Smooth muscle cell (in vitro differentiated cells): ENCODE results near the gene NAP1L5. TPM values are rescaled to one million over a fixed set of nuclear protein-coding genes. Genes with fewer than 3 reads are reported as not detected.
A peak's percentile ranks its signal among the peaks of the same experiment; 100 is the strongest.

ENCODE experiments used
- DNase-seq: peaks from one replicate; lab custom pipeline; 2025; ENCODE audit not compliant: unreplicated experiment; lab: John Stamatoyannopoulos, UW
- H2AFZ ChIP-seq: fragments of 200-600 bp; sonication (generic); 2 replicates; pipeline ENCODE4 v1.6.0; 2016; ENCODE audit warnings: antibody characterized with exemption, low read depth, mild to moderate bottlenecking
- H3F3A ChIP-seq: fragments of 200-600 bp; sonication (generic); 2 replicates; pipeline ENCODE4 v1.6.0; 2017; ENCODE audit warnings: antibody characterized with exemption, low read depth
- H3K27ac ChIP-seq: fragments of 200-600 bp; sonication (generic); 2 replicates; pipeline ENCODE4 v1.5.1; 2016; ENCODE audit warnings: low read depth, mild to moderate bottlenecking
- H3K27me3 ChIP-seq: fragments of 200-600 bp; sonication (generic); 2 replicates; pipeline ENCODE4 v1.6.1; 2016; ENCODE audit warnings: low read depth, mild to moderate bottlenecking
- H3K36me3 ChIP-seq: fragments of 200-600 bp; sonication (generic); 2 replicates; pipeline ENCODE4 v1.5.1; 2016; ENCODE audit warnings: low read depth
- H3K4me1 ChIP-seq: fragments of 200-600 bp; sonication (generic); 2 replicates; pipeline ENCODE4 v1.5.1; 2016; ENCODE audit warnings: low read depth
- H3K4me2 ChIP-seq: fragments of 200-600 bp; sonication (generic); 2 replicates; pipeline ENCODE4 v1.6.0; 2016; ENCODE audit warnings: mild to moderate bottlenecking
- H3K4me3 ChIP-seq: fragments of 200-600 bp; sonication (generic); 2 replicates; pipeline ENCODE4 v1.5.1; 2016; ENCODE audit warnings: mild to moderate bottlenecking
- H3K79me2 ChIP-seq: fragments of 200-600 bp; sonication (generic); 2 replicates; pipeline ENCODE4 v1.6.0; 2016; ENCODE audit warnings: low read depth, mild to moderate bottlenecking
- H3K9ac ChIP-seq: fragments of 200-600 bp; sonication (generic); 2 replicates; pipeline ENCODE4 v1.6.0; 2016; ENCODE audit warnings: low read depth
- H3K9me3 ChIP-seq: fragments of 200-600 bp; sonication (generic); replicated peaks from 2 replicates; pipeline ENCODE4 v1.5.1; 2016; ENCODE audit warnings: low read depth
- H4K20me1 ChIP-seq: fragments of 200-600 bp; sonication (generic); 2 replicates; pipeline ENCODE4 v1.6.0; 2016; ENCODE audit warnings: low read depth
- CTCF ChIP-seq: fragments of 200-600 bp; sonication (generic); IDR thresholded peaks from 2 replicates; pipeline ENCODE4 v1.5.1; 2017; ENCODE audit warnings: borderline replicate concordance, mild to moderate bottlenecking, antibody characterized with exemption; ENCODE audit not compliant: insufficient read depth, poor library complexity, severe bottlenecking
- WGBS: methylation state at CpG from one replicate; pipeline ENCODE4 v1.1.7; 2016; ENCODE audit warnings: low lambda C conversion rate; 5-methylcytosine and 5-hydroxymethylcytosine counted together
- polyA plus RNA-seq: library from polyadenylated mRNA; unstranded; fragments of >200 nt; fragmentation: Nextera tagmentation; extraction: Ambion mirVana; gene quantifications from 2 replicates; pipeline ENCODE4 v1.2.1, GENCODE V29; 2016
- total RNA-seq: library from RNA; depleted of rRNA; stranded (reverse); fragments of >200 nt; gene quantifications from 2 replicates; pipeline ENCODE4 v1.2.3, GENCODE V29; 2014

NAP1L5 gene
- total and polyA plus RNA-seq, 2 experiments from 2014 or later: 3.5 to 3.8 TPM

- Histone ChIP-seq H3K9ac (no peak overlapping the region), H3K79me2 (no peaks in the 10 kb centered on the region), H3F3A (no peaks in the 10 kb centered on the region), H4K20me1 (no peaks in the 10 kb centered on the region), H3K27me3 (no peaks in the 10 kb centered on the region), H2AFZ (no peak overlapping the region), H3K27ac (peak overlapping the region; percentile 13), H3K4me2 (no peak overlapping the region), H3K36me3 (peaks cover 10% of the 10 kb centered on the region), H3K9me3 (no peaks in the 10 kb centered on the region), H3K4me1 (peaks cover 5% of the 10 kb centered on the region), H3K4me3 (no peak overlapping the region)
- DNase-seq: no peak
- TF ChIP-seq CTCF: no peak
Measured at GRCh38 chr4:88659890-88660208, 37.8 kb downstream of the NAP1L5 start.

GRCh38 chr4:88659055-88659889 lies 38.4 kb downstream of the NAP1L5 start:
- Histone ChIP-seq H3K9ac (no peak overlapping the region), H3K4me3 (no peak overlapping the region), H3K4me2 (no peak overlapping the region), H4K20me1 (no peaks in the 10 kb centered on the region), H3K27ac (no peak overlapping the region), H3K36me3 (peaks cover 10% of the 10 kb centered on the region), H3K79me2 (no peaks in the 10 kb centered on the region), H2AFZ (no peak overlapping the region), H3K9me3 (no peaks in the 10 kb centered on the region), H3K27me3 (no peaks in the 10 kb centered on the region), H3K4me1 (peaks cover 5% of the 10 kb centered on the region), H3F3A (no peaks in the 10 kb centered on the region)
- no peak for DNase-seq
- 47% methylated on average over 4 of the region's 4 CpGs for WGBS
- TF ChIP-seq CTCF: peak; percentile 45

- no peak overlapping the region for H2AFZ ChIP-seq
- H3K9me3 ChIP-seq: no peaks in the 10 kb centered on the region
- no peak for DNase-seq
- H3K27ac ChIP-seq: no peak overlapping the region
- no peaks in the 10 kb centered on the region for H3K79me2 ChIP-seq
- H3K4me1 ChIP-seq: no peaks in the 10 kb centered on the region
- no peak overlapping the region for H3K4me2 ChIP-seq
- no peaks in the 10 kb centered on the region for H4K20me1 ChIP-seq
- no peaks in the 10 kb centered on the region for H3K27me3 ChIP-seq
- H3K9ac ChIP-seq: no peak overlapping the region
- 77% methylated on average over 3 of the region's 3 CpGs for WGBS
- peaks cover 10% of the 10 kb centered on the region for H3K36me3 ChIP-seq
- no peaks in the 10 kb centered on the region for H3F3A ChIP-seq
- no peak overlapping the region for H3K4me3 ChIP-seq
- TF ChIP-seq CTCF: no peak
Measured at GRCh38 chr4:88655226-88655625, 42.4 kb downstream of the NAP1L5 start.
